Neural progenitor cell (in vitro differentiated cells): ENCODE measurements around the gene TNNI3K.

Experiments used
- CTCF ChIP-seq: fragments of 200-600 bp; sonication (generic); IDR thresholded peaks from 2 replicates; pipeline ENCODE4 v1.5.1; 2017; ENCODE audit warnings: antibody characterized with exemption, mild to moderate bottlenecking
- EZH2 ChIP-seq: fragments of 200-600 bp; sonication (generic); IDR thresholded peaks from 2 replicates; pipeline ENCODE4 v1.6.1; 2017; ENCODE audit warnings: antibody characterized with exemption, mild to moderate bottlenecking, moderate library complexity

GRCh38 chr1:74237787-74238186 lies 2.6 kb downstream of the TNNI3K start:
- TF ChIP-seq CTCF (no peak), EZH2 (no peak)
